Measurements from ENCODE around the gene ADAP1. TPM values are rescaled to one million over a fixed set of nuclear protein-coding genes. Genes with fewer than 3 reads are reported as not detected.
"Not testable (repeated sequence)": the region's sequence is repeated elsewhere in the genome, so short reads cannot be mapped to it uniquely, and the experiment has no call there.

The ADAP1 gene
- total RNA-seq = 10 to 100 TPM in 1 of 4 donors, 1 to 10 TPM in 3; 9.1 to 18.8 (median 9.9) TPM

GRCh38 chr7:954330-955238 lies at the start of gene ADAP1:
TSS of gene ADAP1 (minus strand) at chr7:954680. CDS start at chr7:954477, 203 bp downstream.
- WGBS, 2 donors = 59 to 66% methylated on average over 2 to 7 of the region's 115 CpGs
- DNase-seq (ENCODE audit: low spot score in 2 of 2) = peak in 1 of 2 donors; percentile 83
- peak within 1 kb of the TSS; percentile 23 for H3K4me3 ChIP-seq (ENCODE audit: low read depth, poor library complexity, severe bottlenecking)
- TF ChIP-seq POLR2A (IDR thresholded peaks at IDR 0.05) (no peak), CTCF (IDR thresholded peaks at IDR 0.05) (no peak)
- intact Hi-C loops (cut with DNase I; ENCODE audit: low total_unique reads) = no loop called here

GRCh38 chr7:1002445-1002844 lies 48.0 kb upstream of the ADAP1 start:
- DNase-seq (ENCODE audit: low spot score in 2 of 2); intact Hi-C loops (cut with DNase I; ENCODE audit: low total_unique reads); H3K4me3 ChIP-seq (ENCODE audit: low read depth, poor library complexity, severe bottlenecking): not testable (repeated sequence)
- WGBS, 2 donors = 78 to 94% methylated on average over 3 to 6 of the region's 7 CpGs

- intact Hi-C loops (cut with DNase I; ENCODE audit: low total_unique reads); DNase-seq (ENCODE audit: low spot score in 2 of 2); H3K4me3 ChIP-seq (ENCODE audit: low read depth, poor library complexity, severe bottlenecking): not testable (repeated sequence)
- 84 to 92% methylated on average over 4 of the region's 4 CpGs for WGBS, 2 donors
These were observed 47.5 kb upstream of the ADAP1 start for GRCh38 chr7:1002026-1002425.

GRCh38 chr7:1001069-1001770 lies 46.7 kb upstream of the ADAP1 start:
- intact Hi-C loops (cut with DNase I; ENCODE audit: low total_unique reads) = not testable (repeated sequence)
- WGBS, 2 donors = 85 to 87% methylated on average over 10 to 11 of the region's 14 CpGs

GRCh38 chr7:999941-1000935 lies 45.8 kb upstream of the ADAP1 start:
- intact Hi-C loops (cut with DNase I; ENCODE audit: low total_unique reads) = loop anchor here (10.0 kb wide), 1 partner anchor 145 kb away; no protein-coding TSS in a partner anchor
- TF ChIP-seq POLR2A (IDR thresholded peaks at IDR 0.05) (no peak), CTCF (IDR thresholded peaks at IDR 0.05) (no peak)
- no peak for DNase-seq (ENCODE audit: low spot score in 2 of 2)
- WGBS, 2 donors = 85 to 86% methylated on average over 37 to 39 of the region's 52 CpGs
- no peak overlapping the region for H3K4me3 ChIP-seq (ENCODE audit: low read depth, poor library complexity, severe bottlenecking)

More at GRCh38 chr7:1001069-1001770, 46.7 kb upstream of the ADAP1 start:
- not testable (repeated sequence) for DNase-seq (ENCODE audit: low spot score in 2 of 2); H3K4me3 ChIP-seq (ENCODE audit: low read depth, poor library complexity, severe bottlenecking)

GRCh38 chr7:999149-999879 lies 44.8 kb upstream of the ADAP1 start:
- no peak overlapping the region for H3K4me3 ChIP-seq (ENCODE audit: low read depth, poor library complexity, severe bottlenecking)
- DNase-seq (ENCODE audit: low spot score in 2 of 2) = no peak
- WGBS, 2 donors = 77 to 85% methylated on average over 28 of the region's 28 CpGs
- no peak for TF ChIP-seq CTCF (IDR thresholded peaks at IDR 0.05)
- intact Hi-C loops (cut with DNase I; ENCODE audit: low total_unique reads) = loop anchor here (10.0 kb wide), 1 partner anchor 145 kb away; no protein-coding TSS in a partner anchor

Data from lower leg skin (tissue), 4 donors.